Measurements from ENCODE around the gene CAV3.

The CAV3 gene

GRCh38 chr3:8777201-8777977, 43.8 kb downstream of the CAV3 start:
- TF ChIP-seq POLR2A (IDR thresholded peaks at IDR 0.05; ENCODE audit: low read length) (no peak), GATA1 (IDR thresholded peaks at IDR 0.05; ENCODE audit: low read depth, low read length) (no peak)
- no peak for DNase-seq

- TF ChIP-seq GATA1 (IDR thresholded peaks at IDR 0.05; ENCODE audit: low read depth, low read length), result no peak
- no peak for TF ChIP-seq POLR2A (IDR thresholded peaks at IDR 0.05; ENCODE audit: low read length)
These were observed 44.3 kb downstream of the CAV3 start for GRCh38 chr3:8777978-8778267.

GRCh38 chr3:8778475-8778874, 44.9 kb downstream of the CAV3 start:
- TF ChIP-seq GATA1 (IDR thresholded peaks at IDR 0.05; ENCODE audit: low read depth, low read length) (no peak), POLR2A (IDR thresholded peaks at IDR 0.05; ENCODE audit: low read length) (no peak)

More at GRCh38 chr3:8777978-8778267, 44.3 kb downstream of the CAV3 start:
- no peak for DNase-seq

GRCh38 chr3:8780279-8780678, 46.7 kb downstream of the CAV3 start:
- DNase-seq, result no peak
- TF ChIP-seq POLR2A (IDR thresholded peaks at IDR 0.05; ENCODE audit: low read length) (no peak), GATA1 (IDR thresholded peaks at IDR 0.05; ENCODE audit: low read depth, low read length) (no peak)

More at GRCh38 chr3:8778475-8778874, 44.9 kb downstream of the CAV3 start:
- DNase-seq, result no peak

GRCh38 chr3:8784676-8785435, 51.3 kb downstream of the CAV3 start:
- TF ChIP-seq POLR2A (IDR thresholded peaks at IDR 0.05; ENCODE audit: low read length), result no peak
- TF ChIP-seq GATA1 (IDR thresholded peaks at IDR 0.05; ENCODE audit: low read depth, low read length), result no peak
- DNase-seq, result no peak

GRCh38 chr3:8790529-8790928, 56.9 kb downstream of the CAV3 start:
- no peak for DNase-seq
- TF ChIP-seq GATA1 (IDR thresholded peaks at IDR 0.05; ENCODE audit: low read depth, low read length), result no peak
- TF ChIP-seq POLR2A (IDR thresholded peaks at IDR 0.05; ENCODE audit: low read length), result no peak

- no peak for DNase-seq
- TF ChIP-seq POLR2A (IDR thresholded peaks at IDR 0.05; ENCODE audit: low read length), result no peak
- TF ChIP-seq GATA1 (IDR thresholded peaks at IDR 0.05; ENCODE audit: low read depth, low read length), result no peak
These were observed 59.6 kb downstream of the CAV3 start for GRCh38 chr3:8793242-8793641.

- no peak for DNase-seq
- TF ChIP-seq GATA1 (IDR thresholded peaks at IDR 0.05; ENCODE audit: low read depth, low read length) (no peak), POLR2A (IDR thresholded peaks at IDR 0.05; ENCODE audit: low read length) (no peak)
These were observed 60.6 kb downstream of the CAV3 start for GRCh38 chr3:8794247-8794646.

Measured in erythroblast (primary cell).